ENCODE measurements around the gene HOXC11.

The HOXC11 gene

GRCh38 chr12:53983568-53983949, 10.6 kb downstream of the HOXC11 start:
- no peak for DNase-seq (ENCODE audit: extremely low read depth in 1 of 2, low read depth in 1 of 2)

GRCh38 chr12:53983950-53984572, 11.1 kb downstream of the HOXC11 start:
- no peak for DNase-seq (ENCODE audit: extremely low read depth in 1 of 2, low read depth in 1 of 2)

GRCh38 chr12:53984901-53985691, 12.2 kb downstream of the HOXC11 start, which contains the start of gene HOXC10:
Gene HOXC10, plus strand, starts transcription at chr12:53985146. Its CDS starts 114 bp downstream, at chr12:53985260.
- DNase-seq (ENCODE audit: extremely low read depth in 1 of 2, low read depth in 1 of 2), result peak; percentile 56 to 65

GRCh38 chr12:53985692-53985993, 12.7 kb downstream of the HOXC11 start:
- no peak for DNase-seq (ENCODE audit: extremely low read depth in 1 of 2, low read depth in 1 of 2)

- no peak for DNase-seq (ENCODE audit: extremely low read depth in 1 of 2, low read depth in 1 of 2)
These were observed 13.2 kb downstream of the HOXC11 start for GRCh38 chr12:53985994-53986685.

- DNase-seq (ENCODE audit: extremely low read depth in 1 of 2, low read depth in 1 of 2), result no peak
These were observed 14.0 kb downstream of the HOXC11 start for GRCh38 chr12:53986686-53987483.

GRCh38 chr12:53987787-53988230, 14.9 kb downstream of the HOXC11 start:
- no peak for DNase-seq (ENCODE audit: extremely low read depth in 1 of 2, low read depth in 1 of 2)

- DNase-seq (ENCODE audit: extremely low read depth in 1 of 2, low read depth in 1 of 2), result no peak
These were observed 15.8 kb downstream of the HOXC11 start for GRCh38 chr12:53988541-53989226.

GRCh38 chr12:53989227-53990113, 16.5 kb downstream of the HOXC11 start:
- DNase-seq (ENCODE audit: extremely low read depth in 1 of 2, low read depth in 1 of 2), result no peak

- no peak for DNase-seq (ENCODE audit: extremely low read depth in 1 of 2, low read depth in 1 of 2)
These were observed 17.6 kb downstream of the HOXC11 start for GRCh38 chr12:53990311-53991076.

GRCh38 chr12:53991077-53991460, 18.1 kb downstream of the HOXC11 start:
- DNase-seq (ENCODE audit: extremely low read depth in 1 of 2, low read depth in 1 of 2), result no peak

- no peak for DNase-seq (ENCODE audit: extremely low read depth in 1 of 2, low read depth in 1 of 2)
These were observed 19.5 kb downstream of the HOXC11 start for GRCh38 chr12:53992377-53992889.

- no peak for DNase-seq (ENCODE audit: extremely low read depth in 1 of 2, low read depth in 1 of 2)
These were observed 20.5 kb downstream of the HOXC11 start for GRCh38 chr12:53993162-53994008.

GRCh38 chr12:53994009-53994263, 21.0 kb downstream of the HOXC11 start:
- no peak for DNase-seq (ENCODE audit: extremely low read depth in 1 of 2, low read depth in 1 of 2)

GRCh38 chr12:53994264-53995001, 21.5 kb downstream of the HOXC11 start:
- no peak for DNase-seq (ENCODE audit: extremely low read depth in 1 of 2, low read depth in 1 of 2)

- no peak for DNase-seq (ENCODE audit: extremely low read depth in 1 of 2, low read depth in 1 of 2)
These were observed 22.1 kb downstream of the HOXC11 start for GRCh38 chr12:53995002-53995377.
